ENCODE data around the gene VN1R5.

DNA sequence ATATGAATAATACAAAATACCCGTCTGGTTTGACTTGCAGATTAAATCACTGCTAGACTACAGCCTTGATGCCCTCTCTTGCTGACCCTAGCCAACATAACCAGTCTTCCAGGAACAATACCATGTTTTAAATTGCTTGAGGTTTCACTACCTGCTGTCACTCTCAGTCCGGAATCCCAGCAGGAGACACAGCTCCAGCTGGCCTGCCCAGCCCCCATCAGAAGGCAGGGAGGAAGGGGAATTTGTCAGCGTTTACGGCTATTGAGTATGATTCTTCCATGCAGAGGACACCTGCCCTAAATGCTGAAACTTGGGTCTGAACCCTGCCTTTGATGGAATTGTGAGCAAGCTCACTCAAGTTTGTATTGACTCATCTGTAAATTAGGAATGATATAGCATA, 42.8 kb downstream of the VN1R5 start:
- TF ChIP-seq POLR2A (IDR thresholded peaks at IDR 0.05) (no peak), POLR2AphosphoS5 (IDR thresholded peaks at IDR 0.05) (no peak), EP300 (IDR thresholded peaks at IDR 0.05) (no peak)
- TF ChIP-seq, protein P1, sequence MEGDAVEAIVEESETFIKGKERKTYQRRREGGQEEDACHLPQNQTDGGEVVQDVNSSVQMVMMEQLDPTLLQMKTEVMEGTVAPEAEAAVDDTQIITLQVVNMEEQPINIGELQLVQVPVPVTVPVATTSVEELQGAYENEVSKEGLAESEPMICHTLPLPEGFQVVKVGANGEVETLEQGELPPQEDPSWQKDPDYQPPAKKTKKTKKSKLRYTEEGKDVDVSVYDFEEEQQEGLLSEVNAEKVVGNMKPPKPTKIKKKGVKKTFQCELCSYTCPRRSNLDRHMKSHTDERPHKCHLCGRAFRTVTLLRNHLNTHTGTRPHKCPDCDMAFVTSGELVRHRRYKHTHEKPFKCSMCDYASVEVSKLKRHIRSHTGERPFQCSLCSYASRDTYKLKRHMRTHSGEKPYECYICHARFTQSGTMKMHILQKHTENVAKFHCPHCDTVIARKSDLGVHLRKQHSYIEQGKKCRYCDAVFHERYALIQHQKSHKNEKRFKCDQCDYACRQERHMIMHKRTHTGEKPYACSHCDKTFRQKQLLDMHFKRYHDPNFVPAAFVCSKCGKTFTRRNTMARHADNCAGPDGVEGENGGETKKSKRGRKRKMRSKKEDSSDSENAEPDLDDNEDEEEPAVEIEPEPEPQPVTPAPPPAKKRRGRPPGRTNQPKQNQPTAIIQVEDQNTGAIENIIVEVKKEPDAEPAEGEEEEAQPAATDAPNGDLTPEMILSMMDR (IDR thresholded peaks at IDR 0.05), result no peak
